Activated CD8-positive, alpha-beta T cell treated with anti-CD3 and anti-CD28 coated beads for 36 hours (primary cell): ENCODE measurements around the gene GRPEL1. TPM values are rescaled to one million over a fixed set of nuclear protein-coding genes. Genes with fewer than 3 reads are reported as not detected.

Experiments
- ATAC-seq: fragments of 200-7000 bp; cut with Tn5 transposase; one replicate; pipeline ENCODE4 v1.10.0; 2021; ENCODE audit warnings: mild to moderate bottlenecking, moderate library complexity
- CTCF ChIA-PET: fragments of 350-600 bp; sonication (Branson Sonifier 250); formaldehyde crosslinking; loops from one replicate; lab custom pipeline; 2021; ENCODE audit warnings: antibody characterized with exemption; lab: Charles Lee
- POLR2A ChIA-PET: fragments of 350-600 bp; sonication (Branson Sonifier 250); formaldehyde crosslinking; loops from one replicate; lab custom pipeline; 2021; ENCODE audit warnings: antibody characterized with exemption; lab: Charles Lee
- DNase-seq: peaks from one replicate; pipeline ENCODE4 v3.0.0-alpha.2; 2020
- H3K27ac Mint-ChIP-seq: one replicate; pipeline ENCODE4 v1.8.0; 2021; ENCODE audit warnings: mild to moderate bottlenecking, mixed read lengths
- H3K27me3 Mint-ChIP-seq: one replicate; pipeline ENCODE4 v1.8.0; 2021; ENCODE audit warnings: mixed read lengths
- H3K36me3 Mint-ChIP-seq: one replicate; pipeline ENCODE4 v1.8.0; 2021; ENCODE audit warnings: low read depth, mixed read lengths
- H3K4me1 Mint-ChIP-seq: one replicate; pipeline ENCODE4 v1.8.0; 2021; ENCODE audit warnings: low read depth, mixed read lengths
- H3K4me3 Mint-ChIP-seq: one replicate; pipeline ENCODE4 v1.8.0; 2021; ENCODE audit warnings: mild to moderate bottlenecking, moderate library complexity, mixed read lengths
- H3K9me3 Mint-ChIP-seq: one replicate; pipeline ENCODE4 v1.8.0; 2021; ENCODE audit warnings: mixed read lengths
- CTCF ChIP-seq: fragments of 200-600 bp; IDR thresholded peaks from one replicate; pipeline ENCODE4 v1.8.0; 2022; ENCODE audit warnings: antibody characterized with exemption, mild to moderate bottlenecking
- intact Hi-C: fragments of 100-400 bp; cut with micrococcal nuclease; formaldehyde crosslinking; loops from one replicate; pipeline ENCODE4 v1.10.0; 2022
- total RNA-seq, 2 experiments: library from RNA; stranded (reverse); gene quantifications; one replicate each; pipeline ENCODE4 v1.2.3, GENCODE V29; 2021

GRPEL1 gene
- total RNA-seq, 2 experiments from 2014 or later, result 82.4 to 84.5 TPM

GRCh38 chr4:7076696-7077082 is 8.8 kb upstream of the GRPEL1 start:
- peaks cover 6% of the 10 kb centered on the region for H3K27me3 Mint-ChIP-seq
- H3K27ac Mint-ChIP-seq, result no peak overlapping the region
- CTCF ChIA-PET, result no interaction called here
- POLR2A ChIA-PET, result no interaction called here
- H3K9me3 Mint-ChIP-seq, result peaks cover 4% of the 10 kb centered on the region
- H3K36me3 Mint-ChIP-seq, result no peaks in the 10 kb centered on the region
- no peak for ATAC-seq
- no peak for TF ChIP-seq CTCF
- no peak for DNase-seq
- no peaks in the 10 kb centered on the region for H3K4me1 Mint-ChIP-seq
- intact Hi-C loops, result no loop called here
- H3K4me3 Mint-ChIP-seq, result no peak overlapping the region

GRCh38 chr4:7075962-7076695 is 8.3 kb upstream of the GRPEL1 start:
- Mint-ChIP-seq H3K27ac (no peak overlapping the region), H3K4me1 (no peaks in the 10 kb centered on the region), H3K36me3 (no peaks in the 10 kb centered on the region), H3K27me3 (peaks cover 6% of the 10 kb centered on the region), H3K9me3 (peaks cover 4% of the 10 kb centered on the region), H3K4me3 (no peak overlapping the region)
- intact Hi-C loops, result no loop called here
- ChIA-PET POLR2A (interaction anchor here (1.0 kb wide), 1 partner anchor 359 kb away, joined by 3 read pairs; no protein-coding TSS in a partner anchor), CTCF (no interaction called here)
- DNase-seq (peak; percentile 42), ATAC-seq (peak; percentile 47)
- TF ChIP-seq CTCF, result no peak

- no peaks in the 10 kb centered on the region for H3K36me3 Mint-ChIP-seq
- ChIA-PET POLR2A (no interaction called here), CTCF (no interaction called here)
- ATAC-seq, result no peak
- H3K4me1 Mint-ChIP-seq, result peaks cover 6% of the 10 kb centered on the region
- intact Hi-C loops, result loop anchor here (5.0 kb wide), 1 partner anchor 352 kb away; no protein-coding TSS in a partner anchor
- H3K27me3 Mint-ChIP-seq, result peaks cover 1% of the 10 kb centered on the region
- no peaks in the 10 kb centered on the region for H3K9me3 Mint-ChIP-seq
- H3K27ac Mint-ChIP-seq, result no peak overlapping the region
- DNase-seq, result no peak
- H3K4me3 Mint-ChIP-seq, result no peak overlapping the region
- TF ChIP-seq CTCF, result no peak
Measured at GRCh38 chr4:7074426-7074825, 6.6 kb upstream of the GRPEL1 start.

- Mint-ChIP-seq H3K9me3 (no peaks in the 10 kb centered on the region), H3K27me3 (peaks cover 1% of the 10 kb centered on the region), H3K36me3 (no peaks in the 10 kb centered on the region), H3K4me1 (peaks cover 8% of the 10 kb centered on the region), H3K4me3 (no peak overlapping the region), H3K27ac (no peak overlapping the region)
- POLR2A ChIA-PET, result no interaction called here
- intact Hi-C loops, result loop anchor here (5.0 kb wide), 1 partner anchor 351 kb away; no protein-coding TSS in a partner anchor
- no peak for TF ChIP-seq CTCF
- DNase-seq, result peak; percentile 41
- CTCF ChIA-PET, result interaction anchor here (1.4 to 4.1 kb wide), 3 partner anchors 8 to 31 kb away, joined by 3 to 62 read pairs (median 7); partner anchors contain the start of gene TADA2B
- ATAC-seq, result peak; percentile 31
Measured at GRCh38 chr4:7073526-7074390, 5.9 kb upstream of the GRPEL1 start.
